GM19467 (cell line): Measurements from ENCODE around the gene UGT1A1.

Source experiments
- ATAC-seq: cut with Tn5 transposase; IDR thresholded peaks from one replicate; pipeline ENCODE4 v1.9.1; 2021; ENCODE audit warnings: mild to moderate bottlenecking, moderate library complexity; ENCODE audit not compliant: unreplicated experiment

UGT1A1 gene

GRCh38 chr2:233794128-233794658 is 34.1 kb downstream of the UGT1A1 start:
- ATAC-seq: no peak

- no peak for ATAC-seq
Observed at GRCh38 chr2:233795735-233796171, 35.7 kb downstream of the UGT1A1 start.

- no peak for ATAC-seq
Observed at GRCh38 chr2:233796254-233796653, 36.2 kb downstream of the UGT1A1 start.

- ATAC-seq: no peak
Observed at GRCh38 chr2:233798335-233799086, 38.4 kb downstream of the UGT1A1 start.

GRCh38 chr2:233799087-233799665 is 39.1 kb downstream of the UGT1A1 start:
- ATAC-seq: no peak

- no peak for ATAC-seq
Observed at GRCh38 chr2:233799716-233800115, 39.6 kb downstream of the UGT1A1 start.

GRCh38 chr2:233800208-233800607 is 40.1 kb downstream of the UGT1A1 start:
- ATAC-seq: no peak

GRCh38 chr2:233801357-233802131 is 41.5 kb downstream of the UGT1A1 start:
- no peak for ATAC-seq

GRCh38 chr2:233802132-233802815 is 42.2 kb downstream of the UGT1A1 start:
- no peak for ATAC-seq

- no peak for ATAC-seq
Observed at GRCh38 chr2:233803292-233803911, 43.3 kb downstream of the UGT1A1 start.

- no peak for ATAC-seq
Observed at GRCh38 chr2:233803994-233804393, 43.9 kb downstream of the UGT1A1 start.

- ATAC-seq: no peak
Observed at GRCh38 chr2:233807215-233807865, 47.3 kb downstream of the UGT1A1 start.

GRCh38 chr2:233807966-233808935 is 48.2 kb downstream of the UGT1A1 start:
- no peak for ATAC-seq

GRCh38 chr2:233810385-233810784 is 50.3 kb downstream of the UGT1A1 start:
- ATAC-seq: no peak

- ATAC-seq: no peak
Observed at GRCh38 chr2:233811087-233811486, 51.0 kb downstream of the UGT1A1 start.

- ATAC-seq: no peak
Observed at GRCh38 chr2:233811732-233812131, 51.7 kb downstream of the UGT1A1 start.

GRCh38 chr2:233813236-233814055 is 53.4 kb downstream of the UGT1A1 start:
- no peak for ATAC-seq
